Astrocyte of the spinal cord (primary cell): ENCODE results near the gene AUTS2.
A peak's percentile ranks its signal among the peaks of the same experiment; 100 is the strongest.

Source experiments
- DNase-seq: peaks from one replicate; pipeline ENCODE4 v3.0.0; 2011; ENCODE audit warnings: low read depth, low spot score
- H3K4me3 ChIP-seq: 2 replicates; pipeline ENCODE4 v1.5.1; 2011; ENCODE audit warnings: low read depth, mild to moderate bottlenecking, low read length, moderate library complexity
- CTCF ChIP-seq: IDR thresholded peaks from 2 replicates; pipeline ENCODE4 v1.5.1; 2012; ENCODE audit warnings: low read depth, mild to moderate bottlenecking, low read length, inconsistent platforms
- in situ Hi-C: cut with HindIII; loops from 2 replicates; pipeline ENCODE4 v1.10.0; 2017; ENCODE audit warnings: low sequenced_read_pairs

AUTS2 gene

GRCh38 chr7:70156057-70156456 is 557.8 kb downstream of the AUTS2 start:
- DNase-seq, result no peak
- in situ Hi-C loops, result no loop called here
- TF ChIP-seq CTCF, result no peak
- H3K4me3 ChIP-seq, result no peak overlapping the region

DNA sequence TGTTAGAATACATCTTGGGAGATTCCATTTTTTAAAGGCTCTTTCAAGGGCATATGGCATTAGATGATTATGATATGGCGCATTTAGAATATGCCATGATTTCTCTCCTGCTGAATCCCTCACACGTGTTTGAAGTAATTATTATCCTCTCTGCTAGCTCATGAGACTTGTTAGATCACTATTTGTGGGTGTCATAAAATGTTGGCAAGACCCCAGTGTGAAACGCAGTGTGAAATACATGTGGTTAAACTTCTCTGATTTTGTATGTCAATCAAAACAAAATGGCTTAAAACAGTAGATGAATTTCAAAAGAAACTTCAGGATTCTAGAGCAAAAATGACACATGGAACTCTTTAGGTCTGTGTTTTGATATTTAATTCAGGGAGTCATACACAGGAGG is 560.8 kb downstream of the AUTS2 start:
- DNase-seq, result no peak
- H3K4me3 ChIP-seq, result no peak overlapping the region
- TF ChIP-seq CTCF, result no peak
- in situ Hi-C loops, result no loop called here

DNA sequence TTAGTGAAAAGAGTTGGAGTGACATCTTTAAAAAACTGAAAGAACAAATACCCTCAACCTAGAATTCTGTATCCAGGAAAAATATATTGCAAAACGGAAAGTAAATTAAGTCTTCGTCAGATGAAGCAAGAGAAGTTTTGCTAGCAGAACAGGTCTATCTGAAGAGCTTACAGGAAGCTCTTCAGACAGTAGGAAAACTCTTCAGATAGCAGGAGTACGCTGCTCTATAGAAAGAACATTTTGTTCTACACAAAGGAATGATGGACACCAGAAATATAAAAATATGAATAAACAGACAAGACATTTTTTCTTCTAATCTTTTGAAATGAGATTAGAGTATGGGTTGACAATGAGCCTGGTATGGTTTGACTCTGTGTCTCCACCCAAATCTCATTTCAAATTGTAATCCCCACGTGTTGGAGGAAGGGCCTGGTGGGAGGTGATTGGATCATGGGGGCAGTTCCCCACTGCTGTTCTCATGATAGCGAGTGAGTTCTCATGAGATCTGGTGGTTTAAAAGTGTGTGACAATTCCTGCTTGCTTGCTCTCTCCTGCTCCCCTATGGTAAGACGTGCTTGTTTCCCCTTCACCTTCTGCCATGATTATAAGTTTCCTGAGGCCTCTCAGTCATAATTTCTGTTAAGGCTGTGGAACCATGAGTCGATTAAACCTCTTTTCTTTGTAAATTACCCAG is 567.3 kb downstream of the AUTS2 start:
- in situ Hi-C loops, result no loop called here
- no peak for DNase-seq
- TF ChIP-seq CTCF, result no peak

GRCh38 chr7:70171369-70171920 is 573.2 kb downstream of the AUTS2 start:
- in situ Hi-C loops, result no loop called here
- DNase-seq, result no peak
- no peak overlapping the region for H3K4me3 ChIP-seq
- no peak for TF ChIP-seq CTCF

More for the DNA sequence above, 567.3 kb downstream of the AUTS2 start:
- H3K4me3 ChIP-seq, result no peak overlapping the region

GRCh38 chr7:70177166-70177565 is 578.9 kb downstream of the AUTS2 start:
- H3K4me3 ChIP-seq, result no peak overlapping the region
- in situ Hi-C loops, result no loop called here
- peak; percentile 70 for DNase-seq
- no peak for TF ChIP-seq CTCF

GRCh38 chr7:70178211-70178610 is 579.9 kb downstream of the AUTS2 start:
- in situ Hi-C loops, result no loop called here
- H3K4me3 ChIP-seq, result no peak overlapping the region
- TF ChIP-seq CTCF, result no peak
- no peak for DNase-seq
